ENCODE results near the gene VASH1. TPM values are rescaled to one million over a fixed set of nuclear protein-coding genes. Genes with fewer than 3 reads are reported as not detected.

The VASH1 gene
- total RNA-seq, 1 donor, result 3.9 TPM

DNA sequence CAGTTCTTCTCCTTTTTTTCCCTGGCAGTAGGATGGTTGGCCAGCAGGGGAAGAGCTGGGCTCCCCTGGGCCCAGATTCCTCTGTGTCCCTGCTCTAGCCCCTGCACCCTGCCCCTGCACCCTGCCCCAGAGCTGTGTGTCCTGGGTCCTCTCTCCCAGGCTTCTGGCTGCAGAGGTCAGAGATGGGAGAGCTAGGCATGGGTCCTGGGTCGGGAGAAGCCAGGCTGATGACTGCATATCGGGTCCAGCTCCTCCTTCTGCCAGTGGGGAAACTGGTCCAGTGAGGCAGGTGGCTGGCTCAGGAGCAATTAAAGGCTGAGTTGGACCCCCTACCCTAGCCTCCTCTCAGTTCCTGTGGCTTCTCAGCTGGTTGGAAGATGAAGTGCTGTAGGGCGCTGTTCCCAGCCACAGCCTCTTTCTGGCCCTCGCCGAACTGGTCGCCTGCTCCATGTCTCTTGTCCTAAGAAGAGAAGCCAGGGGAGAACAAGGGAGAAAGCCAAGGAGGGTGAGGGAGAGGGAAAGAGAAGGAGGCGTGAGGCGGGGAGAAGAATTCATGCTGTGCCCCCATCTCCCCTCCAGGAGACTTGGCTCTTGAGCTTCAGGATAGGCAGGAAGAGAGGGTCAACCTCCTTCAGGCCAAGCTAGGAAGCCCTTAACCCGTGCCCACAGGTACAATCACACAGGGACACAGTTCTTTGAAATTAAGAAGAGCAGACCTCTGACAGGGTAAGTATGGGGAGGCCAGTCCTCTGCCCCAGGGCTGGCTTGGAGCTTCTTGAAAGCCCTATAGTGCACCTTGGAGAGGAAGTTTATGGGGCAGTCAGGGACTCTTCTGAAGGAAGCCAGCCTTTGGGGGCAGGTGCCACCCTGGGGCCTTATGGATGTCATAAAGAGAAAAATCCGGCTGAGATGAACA is 9.5 kb downstream of the VASH1 start:
- no peak for DNase-seq (ENCODE audit: low read depth)
- H3K4me3 ChIP-seq (ENCODE audit: low read depth, low read length), result no peak overlapping the region
- TF ChIP-seq, protein P1, sequence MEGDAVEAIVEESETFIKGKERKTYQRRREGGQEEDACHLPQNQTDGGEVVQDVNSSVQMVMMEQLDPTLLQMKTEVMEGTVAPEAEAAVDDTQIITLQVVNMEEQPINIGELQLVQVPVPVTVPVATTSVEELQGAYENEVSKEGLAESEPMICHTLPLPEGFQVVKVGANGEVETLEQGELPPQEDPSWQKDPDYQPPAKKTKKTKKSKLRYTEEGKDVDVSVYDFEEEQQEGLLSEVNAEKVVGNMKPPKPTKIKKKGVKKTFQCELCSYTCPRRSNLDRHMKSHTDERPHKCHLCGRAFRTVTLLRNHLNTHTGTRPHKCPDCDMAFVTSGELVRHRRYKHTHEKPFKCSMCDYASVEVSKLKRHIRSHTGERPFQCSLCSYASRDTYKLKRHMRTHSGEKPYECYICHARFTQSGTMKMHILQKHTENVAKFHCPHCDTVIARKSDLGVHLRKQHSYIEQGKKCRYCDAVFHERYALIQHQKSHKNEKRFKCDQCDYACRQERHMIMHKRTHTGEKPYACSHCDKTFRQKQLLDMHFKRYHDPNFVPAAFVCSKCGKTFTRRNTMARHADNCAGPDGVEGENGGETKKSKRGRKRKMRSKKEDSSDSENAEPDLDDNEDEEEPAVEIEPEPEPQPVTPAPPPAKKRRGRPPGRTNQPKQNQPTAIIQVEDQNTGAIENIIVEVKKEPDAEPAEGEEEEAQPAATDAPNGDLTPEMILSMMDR (IDR thresholded peaks at IDR 0.05; ENCODE audit: insufficient read depth, low read depth, low read length), result no peak

DNA sequence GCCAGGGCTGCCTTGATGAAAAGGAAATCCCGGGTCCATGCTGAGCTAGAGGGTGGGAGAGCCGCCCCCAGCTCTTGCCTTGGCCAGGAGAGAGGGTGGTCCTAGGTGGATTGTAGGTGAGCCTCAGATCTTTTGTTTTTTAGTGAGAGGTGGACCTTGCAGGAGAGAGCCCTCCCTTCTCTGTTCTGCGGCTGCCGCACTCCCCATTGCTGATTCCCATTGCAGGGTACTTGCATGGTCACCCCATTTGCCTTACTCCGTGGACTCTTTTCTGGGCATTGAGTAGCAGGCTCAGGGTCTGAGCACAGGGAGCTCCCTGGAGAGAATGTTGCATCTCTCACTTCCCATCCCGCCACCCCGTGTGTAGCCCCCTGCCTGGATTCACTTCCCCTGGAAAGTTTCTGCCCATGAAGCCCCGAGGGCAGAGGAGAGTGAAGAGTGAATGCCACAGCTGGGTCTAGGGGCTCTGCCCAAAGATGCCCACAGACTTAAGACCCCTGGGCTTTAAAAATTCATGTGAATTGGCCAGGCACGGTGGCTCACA is 10.2 kb downstream of the VASH1 start:
- DNase-seq (ENCODE audit: low read depth), result no peak
- H3K4me3 ChIP-seq (ENCODE audit: low read depth, low read length), result no peak overlapping the region
- TF ChIP-seq, protein P1 (IDR thresholded peaks at IDR 0.05; ENCODE audit: insufficient read depth, low read depth, low read length), result no peak

DNA sequence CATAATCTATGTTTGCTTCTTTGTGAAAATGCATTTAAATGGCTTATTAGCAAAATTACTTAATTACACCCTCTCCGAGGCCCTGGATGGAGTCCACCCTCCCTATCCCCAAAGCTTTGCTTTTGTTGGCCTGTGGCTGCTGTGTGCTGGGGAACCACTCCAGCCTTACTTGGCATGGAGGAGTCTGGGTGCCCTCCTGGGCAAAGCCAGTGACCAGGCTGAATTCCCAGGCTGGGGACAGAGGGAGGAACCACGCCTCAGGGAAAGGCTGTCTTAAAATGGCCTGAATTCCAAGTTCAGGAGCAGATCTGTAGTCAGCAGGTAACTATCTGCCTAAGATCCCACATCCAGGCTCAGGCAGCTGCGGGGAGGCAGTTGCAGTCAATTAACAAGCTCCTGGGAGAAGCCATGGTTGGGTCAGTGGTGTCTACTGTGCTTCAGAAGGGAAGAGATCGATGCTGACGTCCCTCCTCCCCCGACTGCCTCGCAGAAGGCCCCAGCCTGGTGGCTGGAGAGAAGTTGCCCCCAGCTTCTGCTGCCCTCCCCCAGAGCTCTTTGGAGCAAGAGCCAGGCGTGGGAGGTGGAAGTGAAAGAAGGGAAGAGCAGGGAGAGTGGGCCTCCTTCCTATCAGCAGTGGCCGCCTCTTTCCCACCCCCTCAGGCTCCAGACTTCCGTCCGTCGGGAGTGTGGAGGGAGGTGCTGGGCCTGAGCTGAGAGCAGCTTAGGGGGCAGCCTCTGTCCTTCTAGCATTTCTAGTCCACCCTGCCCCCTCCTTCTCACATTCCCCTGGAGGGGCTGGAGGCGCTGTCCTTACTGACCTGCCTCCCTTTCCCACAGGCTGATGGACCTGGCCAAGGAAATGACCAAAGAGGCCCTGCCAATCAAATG is 11.3 kb downstream of the VASH1 start:
- DNase-seq (ENCODE audit: low read depth), result peak; percentile 69
- no peak overlapping the region for H3K4me3 ChIP-seq (ENCODE audit: low read depth, low read length)
- TF ChIP-seq, protein P1 (IDR thresholded peaks at IDR 0.05; ENCODE audit: insufficient read depth, low read depth, low read length), result no peak

DNA sequence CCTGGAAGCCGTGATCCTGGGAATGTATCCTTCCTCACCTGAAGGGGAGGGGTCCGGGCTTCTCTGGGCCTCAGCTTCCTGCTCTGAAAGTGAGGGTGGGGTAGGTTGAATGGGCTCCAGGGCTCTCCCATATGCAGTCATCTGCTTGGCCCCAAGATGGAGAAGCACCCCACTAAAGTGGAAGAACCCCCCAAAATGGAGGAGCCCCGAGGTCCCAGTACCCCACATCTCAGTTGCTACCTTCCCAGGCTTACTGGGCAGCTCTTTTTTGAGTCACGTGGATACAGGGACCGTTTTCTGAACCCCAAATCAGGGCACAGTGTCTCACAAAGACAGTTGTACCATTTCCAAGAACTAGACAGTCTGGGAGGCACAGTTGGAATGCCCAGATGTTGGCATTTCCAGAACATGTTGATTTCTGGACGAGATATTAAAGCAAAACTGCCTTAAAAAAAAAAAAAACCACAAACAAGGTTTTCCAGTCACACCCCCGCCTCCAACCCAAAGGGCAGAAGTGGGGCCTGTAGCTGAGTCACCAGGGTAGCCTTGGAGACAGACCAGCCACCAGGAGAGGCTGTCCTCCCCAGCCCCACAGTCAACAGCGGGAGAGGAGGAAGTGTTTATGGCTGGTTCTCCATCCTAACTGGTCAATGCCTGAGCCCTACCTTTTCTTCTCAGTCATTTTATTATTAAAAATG is 12.1 kb downstream of the VASH1 start:
- H3K4me3 ChIP-seq (ENCODE audit: low read depth, low read length), result no peak overlapping the region
- TF ChIP-seq, protein P1 (IDR thresholded peaks at IDR 0.05; ENCODE audit: insufficient read depth, low read depth, low read length), result peak; percentile 17
- peak; percentile 83 for DNase-seq (ENCODE audit: low read depth)

DNA sequence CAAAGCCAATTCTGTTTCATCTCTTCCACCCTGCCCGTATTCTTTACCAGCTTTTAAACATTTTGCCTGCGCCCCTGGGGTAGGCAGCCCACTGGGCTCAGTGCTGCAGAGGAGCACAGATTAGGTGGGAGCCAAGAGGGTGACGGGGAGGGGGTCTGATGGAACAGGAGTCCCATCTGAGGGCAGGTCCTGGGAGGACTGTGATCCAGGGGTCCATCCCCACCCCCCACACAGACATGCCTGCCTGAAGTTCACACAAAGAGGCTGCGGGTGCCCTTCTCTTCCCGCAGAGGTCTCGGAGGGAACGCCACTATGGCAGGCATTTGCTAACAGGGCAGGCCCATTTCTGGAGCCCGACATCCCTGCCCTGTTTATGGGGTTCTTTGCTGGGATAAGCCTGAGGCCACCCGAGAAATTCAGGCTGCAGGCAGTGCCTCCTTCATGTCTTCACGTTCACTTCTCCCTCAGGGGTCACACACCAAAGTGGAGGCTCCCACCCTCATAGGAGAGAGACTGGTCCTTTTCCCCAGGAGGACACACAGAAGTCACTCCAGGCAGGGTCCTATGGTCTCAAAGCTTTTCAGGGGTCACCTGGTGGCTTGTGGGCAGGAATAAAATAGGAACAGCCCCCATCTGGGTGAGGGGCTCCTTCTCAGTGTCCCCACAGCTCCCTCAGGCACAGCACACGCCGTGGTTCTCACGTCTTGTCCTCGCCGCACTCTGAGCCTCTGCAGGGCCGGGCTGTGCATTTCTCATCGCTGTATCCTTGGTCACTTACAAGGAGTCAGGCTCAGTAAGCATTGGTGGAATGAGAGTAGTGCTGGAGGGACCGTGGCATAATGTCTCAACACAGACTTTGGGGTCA is 12.9 kb downstream of the VASH1 start:
- TF ChIP-seq, protein P1 (IDR thresholded peaks at IDR 0.05; ENCODE audit: insufficient read depth, low read depth, low read length), result no peak
- DNase-seq (ENCODE audit: low read depth), result no peak
- H3K4me3 ChIP-seq (ENCODE audit: low read depth, low read length), result no peak overlapping the region

All from fibroblast of villous mesenchyme (primary cell).